Measurements from ENCODE around the gene CLEC20A. TPM values are rescaled to one million over a fixed set of nuclear protein-coding genes. Genes with fewer than 3 reads are reported as not detected.

The CLEC20A gene
- polyA plus RNA-seq, 1 donor (not counting 4 experiments of a cell fraction or from before 2014, with no cell fraction given) = not detected

DNA sequence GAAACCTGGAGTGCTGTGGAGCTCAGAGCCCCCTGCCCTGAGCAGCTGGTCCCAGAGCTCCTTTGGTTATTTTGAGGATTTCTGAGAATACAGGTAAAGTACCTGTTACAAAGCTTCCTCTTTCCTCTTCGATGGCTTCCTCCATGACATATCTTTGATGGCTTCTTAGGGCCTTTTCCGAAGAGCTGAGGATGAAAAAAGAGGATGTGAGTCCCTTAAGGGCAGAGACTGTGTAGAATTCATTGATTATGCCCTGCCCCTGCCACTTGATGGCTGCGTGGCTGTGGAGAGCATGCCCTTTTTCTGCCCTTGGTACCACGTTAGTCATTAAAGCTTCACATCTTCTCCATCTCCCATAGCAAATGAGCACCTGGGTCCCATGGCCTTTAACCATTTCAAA lies 30.4 kb upstream of the CLEC20A start:
- no peaks in the 10 kb centered on the region for H3K36me3 ChIP-seq (ENCODE audit: control insufficient read depth in 2 of 2, extremely low read depth in 1 of 2, insufficient read depth in 2 of 2, low read length in 2 of 2)
- H3K4me1 ChIP-seq (ENCODE audit: control insufficient read depth, extremely low read depth, insufficient read depth, low read length) = peaks cover 19% of the 10 kb centered on the region
- dilution Hi-C loops (cut with MboI; ENCODE audit: extremely low pct_ligation_motif_present, low sequenced_read_pairs) = no loop called here
- no peaks in the 10 kb centered on the region for H4K20me1 ChIP-seq (ENCODE audit: control insufficient read depth, extremely low read depth, insufficient read depth, low read length)
- FAIRE-seq (no peak), DNase-seq (ENCODE audit: low read depth, low spot score) (no peak)
- no peak overlapping the region for H3K27ac ChIP-seq (ENCODE audit: control insufficient read depth, insufficient read depth, low read length)
- no peaks in the 10 kb centered on the region for H3K9me1 ChIP-seq (ENCODE audit: control insufficient read depth, extremely low read depth, insufficient read depth, low read length)
- H3K9me3 ChIP-seq (ENCODE audit: control insufficient read depth, low read depth, low read length) = no peaks in the 10 kb centered on the region
- no peak overlapping the region for H3K9ac ChIP-seq (ENCODE audit: control insufficient read depth, extremely low read depth, insufficient read depth, low read length)
- TF ChIP-seq, protein P1, sequence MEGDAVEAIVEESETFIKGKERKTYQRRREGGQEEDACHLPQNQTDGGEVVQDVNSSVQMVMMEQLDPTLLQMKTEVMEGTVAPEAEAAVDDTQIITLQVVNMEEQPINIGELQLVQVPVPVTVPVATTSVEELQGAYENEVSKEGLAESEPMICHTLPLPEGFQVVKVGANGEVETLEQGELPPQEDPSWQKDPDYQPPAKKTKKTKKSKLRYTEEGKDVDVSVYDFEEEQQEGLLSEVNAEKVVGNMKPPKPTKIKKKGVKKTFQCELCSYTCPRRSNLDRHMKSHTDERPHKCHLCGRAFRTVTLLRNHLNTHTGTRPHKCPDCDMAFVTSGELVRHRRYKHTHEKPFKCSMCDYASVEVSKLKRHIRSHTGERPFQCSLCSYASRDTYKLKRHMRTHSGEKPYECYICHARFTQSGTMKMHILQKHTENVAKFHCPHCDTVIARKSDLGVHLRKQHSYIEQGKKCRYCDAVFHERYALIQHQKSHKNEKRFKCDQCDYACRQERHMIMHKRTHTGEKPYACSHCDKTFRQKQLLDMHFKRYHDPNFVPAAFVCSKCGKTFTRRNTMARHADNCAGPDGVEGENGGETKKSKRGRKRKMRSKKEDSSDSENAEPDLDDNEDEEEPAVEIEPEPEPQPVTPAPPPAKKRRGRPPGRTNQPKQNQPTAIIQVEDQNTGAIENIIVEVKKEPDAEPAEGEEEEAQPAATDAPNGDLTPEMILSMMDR (optimal IDR thresholded peaks at IDR 0.05 in 1 of 3, IDR thresholded peaks at IDR 0.05 in 1 of 3, conservative IDR thresholded peaks at IDR 0.05 in 1 of 3; ENCODE audit: extremely low read depth in 1 of 3, insufficient read depth in 2 of 3, low read length in 3 of 3) = no peak
- no peak for TF ChIP-seq EZH2 (IDR thresholded peaks at IDR 0.05; ENCODE audit: low read length)
- no peaks in the 10 kb centered on the region for H3K79me2 ChIP-seq (ENCODE audit: control insufficient read depth, insufficient read depth, low read length)
- no peaks in the 10 kb centered on the region for H3K27me3 ChIP-seq (ENCODE audit: control insufficient read depth, extremely low read depth, insufficient read depth, low read length)
- no peak overlapping the region for H3K4me2 ChIP-seq (ENCODE audit: control insufficient read depth, extremely low read depth, insufficient read depth, low read depth, low read length)
- no peak overlapping the region for H3K4me3 ChIP-seq (ENCODE audit: control insufficient read depth in 2 of 3, extremely low read depth in 1 of 3, insufficient read depth in 2 of 3, low read depth in 1 of 3, low read length in 3 of 3)
- no peak overlapping the region for H2AFZ ChIP-seq (ENCODE audit: control insufficient read depth, low read length)

DNA sequence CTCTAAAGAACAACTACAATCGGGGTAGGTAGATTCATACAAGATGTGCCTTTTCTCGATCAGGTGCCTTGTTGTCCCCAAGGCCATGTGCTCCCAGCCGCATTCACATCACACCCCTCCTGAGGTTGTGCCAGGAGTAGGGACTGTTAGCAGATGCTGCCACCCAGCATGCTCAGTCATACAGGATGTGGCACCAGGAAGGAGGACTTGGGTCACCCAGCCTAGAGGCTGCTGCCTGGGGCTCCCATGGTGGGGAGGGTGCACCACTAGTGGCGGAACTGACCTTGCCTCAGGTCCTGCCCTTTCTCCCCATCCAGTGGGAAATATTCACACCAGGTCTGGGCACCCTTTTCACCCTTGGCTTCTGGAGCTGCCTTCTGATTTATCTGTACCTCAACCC lies 24.5 kb upstream of the CLEC20A start:
- no peak overlapping the region for H3K4me2 ChIP-seq (ENCODE audit: control insufficient read depth, extremely low read depth, insufficient read depth, low read depth, low read length)
- H3K79me2 ChIP-seq (ENCODE audit: control insufficient read depth, insufficient read depth, low read length) = no peaks in the 10 kb centered on the region
- H3K27ac ChIP-seq (ENCODE audit: control insufficient read depth, insufficient read depth, low read length) = no peak overlapping the region
- DNase-seq (ENCODE audit: low read depth, low spot score) (no peak), FAIRE-seq (no peak)
- no peaks in the 10 kb centered on the region for H3K9me3 ChIP-seq (ENCODE audit: control insufficient read depth, low read depth, low read length)
- H3K4me3 ChIP-seq (ENCODE audit: control insufficient read depth in 2 of 3, extremely low read depth in 1 of 3, insufficient read depth in 2 of 3, low read depth in 1 of 3, low read length in 3 of 3) = no peak overlapping the region
- no peaks in the 10 kb centered on the region for H3K36me3 ChIP-seq (ENCODE audit: control insufficient read depth in 2 of 2, extremely low read depth in 1 of 2, insufficient read depth in 2 of 2, low read length in 2 of 2)
- H2AFZ ChIP-seq (ENCODE audit: control insufficient read depth, low read length) = no peak overlapping the region
- dilution Hi-C loops (cut with MboI; ENCODE audit: extremely low pct_ligation_motif_present, low sequenced_read_pairs) = no loop called here
- H4K20me1 ChIP-seq (ENCODE audit: control insufficient read depth, extremely low read depth, insufficient read depth, low read length) = no peaks in the 10 kb centered on the region
- no peaks in the 10 kb centered on the region for H3K9me1 ChIP-seq (ENCODE audit: control insufficient read depth, extremely low read depth, insufficient read depth, low read length)
- TF ChIP-seq EZH2 (IDR thresholded peaks at IDR 0.05; ENCODE audit: low read length) = no peak
- TF ChIP-seq, protein P1 (optimal IDR thresholded peaks at IDR 0.05 in 1 of 3, IDR thresholded peaks at IDR 0.05 in 1 of 3, conservative IDR thresholded peaks at IDR 0.05 in 1 of 3; ENCODE audit: extremely low read depth in 1 of 3, insufficient read depth in 2 of 3, low read length in 3 of 3) = no peak
- H3K9ac ChIP-seq (ENCODE audit: control insufficient read depth, extremely low read depth, insufficient read depth, low read length) = no peak overlapping the region
- no peaks in the 10 kb centered on the region for H3K27me3 ChIP-seq (ENCODE audit: control insufficient read depth, extremely low read depth, insufficient read depth, low read length)
- peaks cover 4% of the 10 kb centered on the region for H3K4me1 ChIP-seq (ENCODE audit: control insufficient read depth, extremely low read depth, insufficient read depth, low read length)

All from keratinocyte (primary cell).